ENCODE measurements around the gene KRTAP4-8.
"Not testable (repeated sequence)": the region's sequence is repeated elsewhere in the genome, so short reads cannot be mapped to it uniquely, and the experiment has no call there.

KRTAP4-8 gene

DNA sequence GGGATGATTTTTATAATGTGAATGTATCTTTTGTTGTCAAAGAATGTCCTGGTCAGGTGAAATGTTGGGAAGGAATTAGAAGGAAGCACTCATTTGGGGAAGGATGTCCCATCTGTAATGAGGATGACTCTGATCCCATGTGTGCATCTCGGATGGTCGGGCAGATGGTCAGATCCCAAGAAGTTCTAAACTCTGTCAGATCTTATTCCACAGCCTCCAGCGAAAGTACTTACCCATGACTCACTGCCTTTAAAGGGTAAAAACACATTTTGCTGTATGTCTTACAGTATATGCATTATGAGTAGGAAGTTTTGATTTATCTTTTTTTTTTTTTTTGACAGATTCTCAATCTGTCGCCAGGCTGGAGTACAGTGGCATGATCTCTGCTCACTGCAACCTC is 20.8 kb upstream of the KRTAP4-8 start:
- no peak for TF ChIP-seq CTCF (IDR thresholded peaks at IDR 0.05; ENCODE audit: borderline replicate concordance, insufficient read depth, low read depth, low read length)
- no peak overlapping the region for H3K4me3 ChIP-seq (ENCODE audit: low read depth, low read length)

DNA sequence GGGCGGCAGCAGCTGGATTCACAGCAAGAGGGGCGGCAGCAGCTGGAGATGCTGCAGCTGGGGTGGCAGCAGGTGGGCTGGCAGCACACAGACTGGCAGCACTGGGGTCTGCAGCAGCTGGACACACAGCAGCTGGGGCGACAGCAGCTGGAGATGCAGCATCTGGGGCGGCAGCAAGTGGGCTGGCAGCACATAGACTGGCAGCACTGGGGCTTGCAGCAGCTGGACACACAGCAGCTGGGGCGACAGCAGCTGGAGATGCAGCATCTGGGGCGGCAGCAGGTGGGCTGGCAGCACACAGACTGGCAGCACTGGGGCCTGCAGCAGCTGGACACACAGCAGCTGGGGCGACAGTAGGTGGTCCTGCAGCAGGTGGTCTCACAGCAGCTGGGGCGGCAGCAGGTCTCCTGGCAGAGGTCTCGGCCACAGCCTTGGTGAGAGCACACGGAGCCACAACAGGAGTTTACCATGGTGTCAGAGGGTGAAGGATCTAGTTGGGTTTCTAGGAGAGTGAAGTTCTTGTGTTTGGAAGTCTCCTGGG is 20.0 kb upstream of the KRTAP4-8 start, which contains the start of gene KRTAP4-11:
Gene KRTAP4-11 (minus strand): TSS at position 528 of the 541 bp plus-strand sequence. CDS start 58 bp downstream, at position 470.
- H3K4me3 ChIP-seq (ENCODE audit: low read depth, low read length), result not testable (repeated sequence)

GRCh38 chr17:41116297-41116696 is 18.4 kb upstream of the KRTAP4-8 start:
- no peak overlapping the region for H3K4me3 ChIP-seq (ENCODE audit: low read depth, low read length)
- no peak for TF ChIP-seq CTCF (IDR thresholded peaks at IDR 0.05; ENCODE audit: borderline replicate concordance, insufficient read depth, low read depth, low read length)

DNA sequence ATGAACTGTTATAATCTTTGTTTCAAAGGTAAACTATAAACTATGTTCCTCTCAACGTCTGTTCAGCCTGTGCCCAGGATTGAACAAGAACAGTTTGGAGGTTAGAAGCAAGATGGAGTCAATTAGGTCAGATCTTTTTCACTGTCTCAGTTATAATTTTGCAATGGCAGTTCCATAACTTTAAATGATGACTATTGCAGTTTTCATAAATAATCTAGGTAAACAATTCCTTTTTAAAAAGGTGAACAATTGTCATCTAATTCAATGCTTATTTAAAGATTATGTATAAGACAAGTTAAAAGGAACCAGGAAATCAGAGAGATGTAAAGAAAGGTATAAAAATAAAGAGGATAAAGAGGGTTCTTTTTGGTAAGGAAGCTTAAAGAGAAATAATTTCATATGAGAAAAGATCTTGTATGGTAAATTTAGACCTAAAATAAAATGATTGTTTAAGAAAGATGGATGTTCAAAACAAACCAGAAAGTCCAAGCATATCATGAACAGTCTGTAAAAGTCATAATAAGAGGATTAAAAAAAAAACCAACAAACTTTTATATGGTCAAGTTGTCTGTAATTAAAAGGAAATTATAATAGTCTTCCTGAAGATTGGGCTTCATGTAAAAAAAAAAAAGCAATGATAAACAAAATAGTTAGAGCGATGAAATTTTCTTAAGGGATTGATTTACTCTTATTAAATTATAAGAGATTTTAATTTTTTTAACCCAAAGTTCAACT is 13.4 kb upstream of the KRTAP4-8 start:
- no peak for TF ChIP-seq CTCF (IDR thresholded peaks at IDR 0.05; ENCODE audit: borderline replicate concordance, insufficient read depth, low read depth, low read length)
- no peak overlapping the region for H3K4me3 ChIP-seq (ENCODE audit: low read depth, low read length)

DNA sequence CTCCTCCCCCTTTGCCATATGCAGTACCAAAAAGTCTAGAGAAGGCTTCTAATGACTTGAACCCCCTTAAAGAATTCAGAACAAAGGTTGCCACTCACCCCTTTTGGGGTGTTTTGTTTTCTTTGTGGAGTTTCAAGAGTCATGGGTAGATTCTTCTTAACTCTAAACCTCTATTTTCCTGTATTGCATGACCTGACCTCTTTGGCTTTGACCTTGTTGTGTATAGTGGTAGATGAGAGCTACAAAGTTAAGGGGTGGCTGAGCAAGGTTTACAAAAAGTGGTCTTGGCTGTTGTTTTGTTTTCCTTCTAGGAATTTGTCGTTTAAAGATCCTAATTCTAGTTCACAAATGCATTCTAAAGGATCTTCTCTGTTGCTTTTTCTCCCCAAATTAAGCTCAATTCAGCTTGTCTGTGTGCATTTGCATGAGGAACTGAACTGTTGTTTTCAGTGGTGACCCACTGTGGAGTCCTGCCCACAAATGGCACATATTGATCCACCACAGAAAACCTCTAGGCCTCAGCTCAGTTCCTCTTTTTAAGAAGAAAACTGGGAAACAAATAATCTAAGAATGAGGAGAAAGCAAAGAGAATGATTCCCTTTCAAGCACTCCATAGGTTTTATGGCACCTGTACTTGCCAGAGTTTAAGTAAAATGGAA is 10.9 kb upstream of the KRTAP4-8 start:
- H3K4me3 ChIP-seq (ENCODE audit: low read depth, low read length), result not testable (repeated sequence)

DNA sequence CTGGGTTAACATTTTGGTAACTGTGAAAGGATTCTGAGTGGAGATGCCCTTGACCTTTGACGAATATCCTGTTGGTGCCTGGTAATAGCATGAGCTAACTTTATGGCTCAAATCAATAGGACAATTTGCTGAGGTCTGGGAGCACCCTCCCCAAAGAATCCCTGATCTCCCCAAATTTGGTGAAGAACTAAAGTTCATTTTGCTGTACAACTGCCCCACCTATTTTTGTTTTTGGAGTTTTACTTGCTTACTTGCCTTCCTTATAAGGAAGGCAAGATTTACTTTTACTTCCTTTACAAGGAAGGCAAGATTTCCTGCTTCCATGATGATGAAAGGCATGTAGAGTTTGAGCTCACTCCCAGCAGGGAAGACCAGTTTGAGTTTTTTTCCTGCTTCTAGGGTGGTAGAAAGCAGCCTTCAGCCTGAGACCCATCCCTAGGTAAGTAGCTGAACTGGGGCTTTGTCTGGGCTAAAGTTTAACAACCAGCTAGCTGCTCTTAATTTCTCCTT is 10.1 kb upstream of the KRTAP4-8 start:
- no peak overlapping the region for H3K4me3 ChIP-seq (ENCODE audit: low read depth, low read length)
- TF ChIP-seq CTCF (IDR thresholded peaks at IDR 0.05; ENCODE audit: borderline replicate concordance, insufficient read depth, low read depth, low read length), result no peak

GRCh38 chr17:41105347-41105746 is 7.4 kb upstream of the KRTAP4-8 start, which contains the start of gene KRTAP4-9:
KRTAP4-9 (plus strand) TSS chr17:41105389; CDS start chr17:41105389, 0 bp downstream.
- H3K4me3 ChIP-seq (ENCODE audit: low read depth, low read length), result not testable (repeated sequence)

GRCh38 chr17:41104386-41105038 is 6.6 kb upstream of the KRTAP4-8 start:
- not testable (repeated sequence) for H3K4me3 ChIP-seq (ENCODE audit: low read depth, low read length)

DNA sequence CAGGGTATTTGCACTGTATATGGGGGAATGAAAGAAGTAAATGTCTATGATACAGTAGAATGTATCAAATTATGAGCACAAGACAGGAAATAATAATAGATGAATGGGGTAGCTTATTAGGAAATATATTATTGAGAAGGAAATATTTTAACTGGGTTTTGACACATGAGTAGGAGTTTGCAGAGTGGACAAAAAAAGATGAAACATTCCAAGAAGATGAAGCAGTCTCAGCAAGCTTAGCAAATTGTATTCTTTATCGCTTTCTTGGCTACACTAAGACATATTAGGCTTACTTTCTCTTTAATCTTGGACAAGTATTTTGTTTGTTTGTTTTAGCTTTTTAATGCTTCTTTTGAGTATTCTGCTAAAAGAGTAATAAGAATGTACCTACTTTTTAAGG is 6.0 kb upstream of the KRTAP4-8 start:
- no peak overlapping the region for H3K4me3 ChIP-seq (ENCODE audit: low read depth, low read length)
- no peak for TF ChIP-seq CTCF (IDR thresholded peaks at IDR 0.05; ENCODE audit: borderline replicate concordance, insufficient read depth, low read depth, low read length)

All from GM12875 (cell line).